WTC11 (cell line): ENCODE results near the gene KRT80. TPM values are rescaled to one million over a fixed set of nuclear protein-coding genes. Genes with fewer than 3 reads are reported as not detected.

Source experiments
- ATAC-seq: fragments of 200-7000 bp; cut with Tn5 transposase; 2 replicates; pipeline ENCODE4 v1.10.0; 2021; ENCODE audit warnings: mild to moderate bottlenecking, moderate library complexity
- CTCF ChIA-PET: fragments of 300-600 bp; sonication (Branson Sonifier 250); formaldehyde crosslinking; loops from one replicate; lab custom pipeline; 2021; ENCODE audit warnings: antibody characterized with exemption; lab: Charles Lee
- POLR2A ChIA-PET: fragments of 350-600 bp; sonication (Branson Sonifier 250); formaldehyde crosslinking; loops from one replicate; lab custom pipeline; 2021; ENCODE audit warnings: antibody characterized with exemption; lab: Charles Lee
- DNase-seq: peaks from one replicate; pipeline ENCODE4 v3.0.0; 2021; ENCODE audit warnings: low spot score
- H3K27ac Mint-ChIP-seq: 2 replicates; pipeline ENCODE4 v1.8.0; 2021; ENCODE audit warnings: mixed read lengths
- H3K27me3 Mint-ChIP-seq: 2 replicates; pipeline ENCODE4 v1.8.0; 2021; ENCODE audit warnings: low read depth, mild to moderate bottlenecking, moderate library complexity, mixed read lengths
- H3K36me3 Mint-ChIP-seq: 2 replicates; pipeline ENCODE4 v1.8.0; 2021; ENCODE audit warnings: mixed read lengths
- H3K4me1 Mint-ChIP-seq: 2 replicates; pipeline ENCODE4 v1.8.0; 2022; ENCODE audit warnings: mixed read lengths
- H3K4me3 Mint-ChIP-seq: 2 replicates; pipeline ENCODE4 v1.8.0; 2021; ENCODE audit warnings: mild to moderate bottlenecking, moderate library complexity, mixed read lengths
- H3K9me3 Mint-ChIP-seq: 2 replicates; pipeline ENCODE4 v1.8.0; 2021; ENCODE audit warnings: mixed read lengths
- E2F5 ChIP-seq: sonication (generic); formaldehyde crosslinking; IDR thresholded peaks from 2 replicates; pipeline ENCODE4 v1.8.1; 2022; ENCODE audit warnings: mild to moderate bottlenecking, moderate library complexity, missing genetic modification reagents
- FOXJ3 ChIP-seq: sonication (generic); formaldehyde crosslinking; IDR thresholded peaks from 2 replicates; pipeline ENCODE4 v1.9.0; 2021; ENCODE audit warnings: missing genetic modification reagents, mild to moderate bottlenecking, borderline replicate concordance
- FOXK1 ChIP-seq: sonication (generic); formaldehyde crosslinking; IDR thresholded peaks from 2 replicates; pipeline ENCODE4 v1.8.0; 2022; ENCODE audit warnings: mild to moderate bottlenecking, moderate library complexity, missing genetic modification reagents
- FOXP1 ChIP-seq: sonication (generic); formaldehyde crosslinking; IDR thresholded peaks from 2 replicates; pipeline ENCODE4 v1.8.0; 2022; ENCODE audit warnings: missing genetic modification reagents, mild to moderate bottlenecking, moderate library complexity, borderline replicate concordance
- GRHL2 ChIP-seq: fragments of 250-450 bp; sonication (Bioruptor Pico); IDR thresholded peaks from 2 replicates; pipeline ENCODE4 v1.8.0; 2022; ENCODE audit warnings: mild to moderate bottlenecking, moderate library complexity; ENCODE audit not compliant: insufficient replicate concordance, severe bottlenecking
- HMGXB4 ChIP-seq: sonication (generic); formaldehyde crosslinking; IDR thresholded peaks from 2 replicates; pipeline ENCODE4 v1.8.1; 2023; ENCODE audit warnings: mild to moderate bottlenecking, moderate library complexity, missing genetic modification reagents
- KAT7 ChIP-seq: sonication (generic); formaldehyde crosslinking; IDR thresholded peaks from 2 replicates; pipeline ENCODE4 v1.8.1; 2023; ENCODE audit warnings: missing genetic modification reagents, mild to moderate bottlenecking, borderline replicate concordance
- NR1H2 ChIP-seq: sonication (generic); formaldehyde crosslinking; IDR thresholded peaks from 2 replicates; pipeline ENCODE4 v1.9.0; 2021; ENCODE audit warnings: mild to moderate bottlenecking, moderate library complexity, missing genetic modification reagents
- NR3C1 ChIP-seq: sonication (generic); formaldehyde crosslinking; conservative IDR thresholded peaks from 2 replicates; pipeline ENCODE4 v1.8.1; 2023; ENCODE audit warnings: low read depth, mild to moderate bottlenecking, missing genetic modification reagents
- PRRX2 ChIP-seq: fragments of 250-450 bp; sonication (Bioruptor Pico); IDR thresholded peaks from 2 replicates; pipeline ENCODE4 v1.8.0; 2021; ENCODE audit warnings: mild to moderate bottlenecking
- SOX15 ChIP-seq: fragments of 250-450 bp; sonication (Bioruptor Pico); IDR thresholded peaks from 2 replicates; pipeline ENCODE4 v1.9.0; 2021; ENCODE audit warnings: mild to moderate bottlenecking
- TEAD1 ChIP-seq: sonication (generic); formaldehyde crosslinking; IDR thresholded peaks from 2 replicates; pipeline ENCODE4 v1.8.0; 2022; ENCODE audit warnings: mild to moderate bottlenecking, missing genetic modification reagents
- USF1 ChIP-seq: sonication (generic); formaldehyde crosslinking; IDR thresholded peaks from 2 replicates; pipeline ENCODE4 v1.8.0; 2022; ENCODE audit warnings: mild to moderate bottlenecking, missing genetic modification reagents
- ZBTB43 ChIP-seq: sonication (generic); formaldehyde crosslinking; IDR thresholded peaks from 2 replicates; pipeline ENCODE4 v1.8.1; 2023; ENCODE audit warnings: mild to moderate bottlenecking, missing genetic modification reagents
- ZNF138 ChIP-seq: sonication (generic); formaldehyde crosslinking; conservative IDR thresholded peaks from 2 replicates; pipeline ENCODE4 v1.8.1; 2022; ENCODE audit warnings: mild to moderate bottlenecking, moderate library complexity, missing genetic modification reagents
- ZNF512 ChIP-seq: sonication (generic); formaldehyde crosslinking; IDR thresholded peaks from 2 replicates; pipeline ENCODE4 v1.8.1; 2022; ENCODE audit warnings: missing genetic modification reagents, borderline replicate concordance
- ZNF532 ChIP-seq: fragments of 250-450 bp; sonication (Bioruptor Pico); IDR thresholded peaks from 2 replicates; pipeline ENCODE4 v1.9.0; 2021; ENCODE audit warnings: mild to moderate bottlenecking, borderline replicate concordance
- total RNA-seq: library from RNA; stranded (reverse); gene quantifications from 3 replicates; pipeline ENCODE4 v1.2.3, GENCODE V29; 2021

The KRT80 gene
- total RNA-seq, 1 experiment from 2014 or later: 0.11 TPM

- H3K36me3 Mint-ChIP-seq: no peaks in the 10 kb centered on the region
- CTCF ChIA-PET: interaction anchor here (0.7 to 1.9 kb wide), 11 partner anchors 12 to 715 kb away, joined by 3 to 12 read pairs (median 4); no protein-coding TSS in a partner anchor
- H3K4me3 Mint-ChIP-seq: no peak overlapping the region
- POLR2A ChIA-PET: no interaction called here
- DNase-seq (no peak), ATAC-seq (no peak)
- H3K4me1 Mint-ChIP-seq: peaks cover 2% of the 10 kb centered on the region
- no peaks in the 10 kb centered on the region for H3K27me3 Mint-ChIP-seq
- peaks cover 6% of the 10 kb centered on the region for H3K9me3 Mint-ChIP-seq
- TF ChIP-seq ZNF532: no peak
- no peak for TF ChIP-seq ZNF512
- TF ChIP-seq KAT7: no peak
- no peak for TF ChIP-seq USF1
- no peak for TF ChIP-seq ZNF138 (CRISPR knock-in tag)
- TF ChIP-seq FOXK1 (CRISPR knock-in tag): no peak
- TF ChIP-seq FOXP1 (CRISPR knock-in tag): no peak
- no peak for TF ChIP-seq GRHL2 (CRISPR knock-in tag)
- TF ChIP-seq NR1H2 (CRISPR knock-in tag): no peak
- no peak for TF ChIP-seq ZBTB43 (CRISPR knock-in tag)
- TF ChIP-seq PRRX2 (CRISPR knock-in tag): no peak
- no peak overlapping the region for H3K27ac Mint-ChIP-seq
Observed at GRCh38 chr12:52155048-52155868, 36.6 kb downstream of the KRT80 start.

DNA sequence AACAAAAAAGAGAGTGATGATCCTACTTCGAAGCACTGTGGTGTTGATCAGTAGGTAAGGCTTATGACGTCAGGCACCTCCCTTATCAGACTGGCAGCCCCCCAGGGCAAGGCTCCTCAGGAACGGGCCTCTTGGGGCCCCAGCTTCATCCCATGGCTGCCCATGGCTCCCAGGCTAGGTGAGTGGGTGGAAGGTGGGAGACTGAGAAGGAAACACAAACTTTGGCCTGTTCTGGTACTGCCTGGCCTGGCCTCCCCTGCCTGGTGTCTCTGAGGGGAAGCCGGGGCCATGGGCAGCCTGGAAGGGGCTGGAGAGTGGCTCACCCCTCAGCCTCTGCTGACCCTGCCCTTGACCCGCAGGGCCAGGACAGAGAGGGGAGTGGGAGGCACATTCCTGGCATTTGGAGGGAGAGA lies 38.9 kb downstream of the KRT80 start:
- POLR2A ChIA-PET: no interaction called here
- no peaks in the 10 kb centered on the region for H3K27me3 Mint-ChIP-seq
- no peak for DNase-seq
- no peak for TF ChIP-seq ZNF512
- TF ChIP-seq E2F5 (CRISPR knock-in tag): no peak
- TF ChIP-seq SOX15 (CRISPR knock-in tag): no peak
- TF ChIP-seq HMGXB4 (CRISPR knock-in tag): no peak
- no peak for TF ChIP-seq NR3C1 (CRISPR knock-in tag)
- no peak for TF ChIP-seq FOXJ3 (CRISPR knock-in tag)
- TF ChIP-seq TEAD1 (CRISPR knock-in tag): no peak
- TF ChIP-seq, all 79 proteins: peak for 0
- Mint-ChIP-seq H3K36me3 (no peaks in the 10 kb centered on the region), H3K4me3 (no peak overlapping the region; the same call in 1 of the 2 replicates), H3K4me1 (peaks cover 16% of the 10 kb centered on the region), H3K9me3 (no peaks in the 10 kb centered on the region), H3K27ac (no peak overlapping the region)
- CTCF ChIA-PET: interaction anchor here (0.7 to 2.6 kb wide), 11 partner anchors 9 to 727 kb away, joined by 3 to 9 read pairs (median 4); no protein-coding TSS in a partner anchor
- no peak for ATAC-seq
